22Rv1 (cell line): Measurements from ENCODE around the gene SIRT7.
A peak's percentile ranks its signal among the peaks of the same experiment; 100 is the strongest.

ENCODE experiments used
- H3K27ac ChIP-seq: fragments of 450-650 bp; 2 replicates; pipeline ENCODE4 v1.5.1; 2017
- CTCF ChIP-seq: fragments of 450-650 bp; IDR thresholded peaks from 2 replicates; pipeline ENCODE4 v1.5.1; 2017; ENCODE audit warnings: mild to moderate bottlenecking
- ZFX ChIP-seq: fragments of 450-650 bp; IDR thresholded peaks from 2 replicates; pipeline ENCODE4 v1.6.1; 2017; ENCODE audit warnings: antibody characterized with exemption, borderline replicate concordance

Gene SIRT7

GRCh38 chr17:81902023-81902652 is 15.8 kb downstream of the SIRT7 start, which contains the start of gene NPB:
TSS of gene NPB (plus strand) at chr17:81902238. CDS start at chr17:81902278, 40 bp downstream.
- peak within 1 kb of the TSS; percentile 72 for H3K27ac ChIP-seq

GRCh38 chr17:81901167-81902022 is 16.6 kb downstream of the SIRT7 start:
- no peak for TF ChIP-seq ZFX
- no peak for TF ChIP-seq CTCF
- peak overlapping the region; percentile 72 for H3K27ac ChIP-seq

More at GRCh38 chr17:81902023-81902652, 15.8 kb downstream of the SIRT7 start, which contains the start of gene NPB:
- TF ChIP-seq ZFX (no peak), CTCF (no peak)

- peak overlapping the region; percentile 72 for H3K27ac ChIP-seq
- TF ChIP-seq ZFX: no peak
- TF ChIP-seq CTCF: no peak
These were observed 17.7 kb downstream of the SIRT7 start for GRCh38 chr17:81900181-81900820.

- H3K27ac ChIP-seq: peak overlapping the region; percentile 72; the same call in 1 of the 2 replicates
- TF ChIP-seq ZFX (no peak), CTCF (no peak)
These were observed 18.3 kb downstream of the SIRT7 start for GRCh38 chr17:81899514-81900166.

- TF ChIP-seq CTCF (no peak), ZFX (no peak)
- 0 out of 2 replicates have a peak overlapping the region, but pooled peaks have one; percentile 7 for H3K27ac ChIP-seq
These were observed 19.1 kb downstream of the SIRT7 start for GRCh38 chr17:81898885-81899284.

GRCh38 chr17:81898029-81898866 is 19.7 kb downstream of the SIRT7 start:
- no peak for TF ChIP-seq ZFX
- TF ChIP-seq CTCF: no peak
- 0 out of 2 replicates have a peak overlapping the region, but pooled peaks have one; percentile 15 for H3K27ac ChIP-seq
